ENCODE data around the gene KCNMA1.

GRCh38 chr10:76981251-76981650 is 656.4 kb downstream of the KCNMA1 start:
- TF ChIP-seq EZH2 (IDR thresholded peaks at IDR 0.05; ENCODE audit: borderline replicate concordance, insufficient read depth, low read length, poor library complexity, severe bottlenecking) (no peak), MXI1 (conservative IDR thresholded peaks at IDR 0.05; ENCODE audit: poor library complexity, severe bottlenecking) (no peak), POLR2AphosphoS5 (IDR thresholded peaks at IDR 0.05) (no peak), TAF1 (IDR thresholded peaks at IDR 0.05; ENCODE audit: low read depth) (no peak), EP300 (conservative IDR thresholded peaks at IDR 0.05; ENCODE audit: poor library complexity, severe bottlenecking) (no peak), RAD21 (conservative IDR thresholded peaks at IDR 0.05) (no peak)
- TF ChIP-seq, protein P1, sequence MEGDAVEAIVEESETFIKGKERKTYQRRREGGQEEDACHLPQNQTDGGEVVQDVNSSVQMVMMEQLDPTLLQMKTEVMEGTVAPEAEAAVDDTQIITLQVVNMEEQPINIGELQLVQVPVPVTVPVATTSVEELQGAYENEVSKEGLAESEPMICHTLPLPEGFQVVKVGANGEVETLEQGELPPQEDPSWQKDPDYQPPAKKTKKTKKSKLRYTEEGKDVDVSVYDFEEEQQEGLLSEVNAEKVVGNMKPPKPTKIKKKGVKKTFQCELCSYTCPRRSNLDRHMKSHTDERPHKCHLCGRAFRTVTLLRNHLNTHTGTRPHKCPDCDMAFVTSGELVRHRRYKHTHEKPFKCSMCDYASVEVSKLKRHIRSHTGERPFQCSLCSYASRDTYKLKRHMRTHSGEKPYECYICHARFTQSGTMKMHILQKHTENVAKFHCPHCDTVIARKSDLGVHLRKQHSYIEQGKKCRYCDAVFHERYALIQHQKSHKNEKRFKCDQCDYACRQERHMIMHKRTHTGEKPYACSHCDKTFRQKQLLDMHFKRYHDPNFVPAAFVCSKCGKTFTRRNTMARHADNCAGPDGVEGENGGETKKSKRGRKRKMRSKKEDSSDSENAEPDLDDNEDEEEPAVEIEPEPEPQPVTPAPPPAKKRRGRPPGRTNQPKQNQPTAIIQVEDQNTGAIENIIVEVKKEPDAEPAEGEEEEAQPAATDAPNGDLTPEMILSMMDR (IDR thresholded peaks at IDR 0.05; ENCODE audit: poor library complexity, severe bottlenecking), result no peak
- TF ChIP-seq, protein P2, sequence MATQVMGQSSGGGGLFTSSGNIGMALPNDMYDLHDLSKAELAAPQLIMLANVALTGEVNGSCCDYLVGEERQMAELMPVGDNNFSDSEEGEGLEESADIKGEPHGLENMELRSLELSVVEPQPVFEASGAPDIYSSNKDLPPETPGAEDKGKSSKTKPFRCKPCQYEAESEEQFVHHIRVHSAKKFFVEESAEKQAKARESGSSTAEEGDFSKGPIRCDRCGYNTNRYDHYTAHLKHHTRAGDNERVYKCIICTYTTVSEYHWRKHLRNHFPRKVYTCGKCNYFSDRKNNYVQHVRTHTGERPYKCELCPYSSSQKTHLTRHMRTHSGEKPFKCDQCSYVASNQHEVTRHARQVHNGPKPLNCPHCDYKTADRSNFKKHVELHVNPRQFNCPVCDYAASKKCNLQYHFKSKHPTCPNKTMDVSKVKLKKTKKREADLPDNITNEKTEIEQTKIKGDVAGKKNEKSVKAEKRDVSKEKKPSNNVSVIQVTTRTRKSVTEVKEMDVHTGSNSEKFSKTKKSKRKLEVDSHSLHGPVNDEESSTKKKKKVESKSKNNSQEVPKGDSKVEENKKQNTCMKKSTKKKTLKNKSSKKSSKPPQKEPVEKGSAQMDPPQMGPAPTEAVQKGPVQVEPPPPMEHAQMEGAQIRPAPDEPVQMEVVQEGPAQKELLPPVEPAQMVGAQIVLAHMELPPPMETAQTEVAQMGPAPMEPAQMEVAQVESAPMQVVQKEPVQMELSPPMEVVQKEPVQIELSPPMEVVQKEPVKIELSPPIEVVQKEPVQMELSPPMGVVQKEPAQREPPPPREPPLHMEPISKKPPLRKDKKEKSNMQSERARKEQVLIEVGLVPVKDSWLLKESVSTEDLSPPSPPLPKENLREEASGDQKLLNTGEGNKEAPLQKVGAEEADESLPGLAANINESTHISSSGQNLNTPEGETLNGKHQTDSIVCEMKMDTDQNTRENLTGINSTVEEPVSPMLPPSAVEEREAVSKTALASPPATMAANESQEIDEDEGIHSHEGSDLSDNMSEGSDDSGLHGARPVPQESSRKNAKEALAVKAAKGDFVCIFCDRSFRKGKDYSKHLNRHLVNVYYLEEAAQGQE (IDR thresholded peaks at IDR 0.05; ENCODE audit: borderline replicate concordance), result no peak

Measured in neural cell (in vitro differentiated cells).